Hepatocyte (in vitro differentiated cells): ENCODE data around the gene TTLL5. TPM values are rescaled to one million over a fixed set of nuclear protein-coding genes. Genes with fewer than 3 reads are reported as not detected.

Experiments used
- DNase-seq: peaks from one replicate; pipeline ENCODE4 v3.0.0-alpha.2; 2016; ENCODE audit warnings: low spot score
- H2AFZ ChIP-seq: fragments of 200-600 bp; sonication (generic); 2 replicates; pipeline ENCODE4 v1.6.0; 2016; ENCODE audit warnings: antibody characterized with exemption, mild to moderate bottlenecking
- H3K27ac ChIP-seq: fragments of 200-600 bp; sonication (generic); 2 replicates; pipeline ENCODE4 v1.5.1; 2016; ENCODE audit warnings: mild to moderate bottlenecking
- H3K27me3 ChIP-seq: fragments of 200-600 bp; sonication (generic); 2 replicates; pipeline ENCODE4 v1.6.1; 2016
- H3K36me3 ChIP-seq: fragments of 200-600 bp; sonication (generic); replicated peaks from 2 replicates; pipeline ENCODE4 v1.5.1; 2016; ENCODE audit warnings: low read depth; ENCODE audit not compliant: insufficient read depth
- H3K4me1 ChIP-seq: fragments of 200-600 bp; sonication (generic); 2 replicates; pipeline ENCODE4 v1.5.1; 2016; ENCODE audit warnings: mild to moderate bottlenecking, moderate library complexity; ENCODE audit not compliant: insufficient read depth
- H3K4me2 ChIP-seq: fragments of 200-600 bp; sonication (generic); 2 replicates; pipeline ENCODE4 v1.6.0; 2016
- H3K4me3 ChIP-seq: fragments of 200-600 bp; sonication (generic); 2 replicates; pipeline ENCODE4 v1.5.1; 2016; ENCODE audit warnings: mild to moderate bottlenecking
- H3K79me2 ChIP-seq: fragments of 200-600 bp; sonication (generic); 2 replicates; pipeline ENCODE4 v1.6.0; 2017; ENCODE audit warnings: mild to moderate bottlenecking
- H3K9me2 ChIP-seq: fragments of 200-600 bp; sonication (generic); replicated peaks from 2 replicates; pipeline ENCODE4 v1.6.0; 2017; ENCODE audit warnings: mild to moderate bottlenecking; ENCODE audit not compliant: insufficient read depth
- H3K9me3 ChIP-seq: fragments of 200-600 bp; sonication (generic); 2 replicates; pipeline ENCODE4 v1.5.1; 2016; ENCODE audit warnings: low read depth, mild to moderate bottlenecking
- H4K20me1 ChIP-seq: fragments of 200-600 bp; sonication (generic); 2 replicates; pipeline ENCODE4 v1.6.0; 2016; ENCODE audit warnings: mild to moderate bottlenecking; ENCODE audit not compliant: insufficient read depth, poor library complexity, severe bottlenecking
- CTCF ChIP-seq: fragments of 200-600 bp; sonication (generic); IDR thresholded peaks from 2 replicates; pipeline ENCODE4 v1.5.1; 2016; ENCODE audit warnings: antibody characterized with exemption, mild to moderate bottlenecking; ENCODE audit not compliant: poor library complexity
- EZH2 ChIP-seq: fragments of 200-600 bp; sonication (generic); IDR thresholded peaks from 2 replicates; pipeline ENCODE4 v1.6.1; 2016; ENCODE audit warnings: antibody characterized with exemption, mild to moderate bottlenecking, borderline replicate concordance
- EZH2phosphoT487 ChIP-seq: fragments of 200-600 bp; sonication (generic); IDR thresholded peaks from one replicate; pipeline ENCODE4 v1.6.1; 2018; ENCODE audit warnings: antibody characterized with exemption, mild to moderate bottlenecking, low read depth, moderate library complexity; ENCODE audit not compliant: unreplicated experiment, severe bottlenecking
- WGBS: methylation state at CpG from one replicate; pipeline ENCODE4 v1.1.6; 2016; ENCODE audit warnings: low lambda C conversion rate; ENCODE audit errors: missing lambda C conversion rate; 5-methylcytosine and 5-hydroxymethylcytosine counted together
- polyA plus RNA-seq: library from polyadenylated mRNA; unstranded; fragments of >200 nt; fragmentation: Nextera tagmentation; extraction: Ambion mirVana; gene quantifications from 2 replicates; pipeline ENCODE4 v1.2.1, GENCODE V29; 2016
- total RNA-seq: library from RNA; depleted of rRNA; stranded (reverse); fragments of >200 nt; gene quantifications from 2 replicates; pipeline ENCODE4 v1.2.3, GENCODE V29; 2014

Gene TTLL5
- total and polyA plus RNA-seq, 2 experiments from 2014 or later, result 8.9 to 11.1 TPM

GRCh38 chr14:75863221-75863620 is 202.2 kb downstream of the TTLL5 start:
- peaks cover 29% of the 10 kb centered on the region for H3K4me1 ChIP-seq
- DNase-seq, result no peak
- H4K20me1 ChIP-seq, result no peaks in the 10 kb centered on the region
- H2AFZ ChIP-seq, result no peak overlapping the region
- H3K9me3 ChIP-seq, result no peaks in the 10 kb centered on the region
- no peaks in the 10 kb centered on the region for H3K9me2 ChIP-seq
- no peaks in the 10 kb centered on the region for H3K36me3 ChIP-seq
- no peaks in the 10 kb centered on the region for H3K27me3 ChIP-seq
- no peak overlapping the region for H3K4me2 ChIP-seq
- TF ChIP-seq EZH2 (no peak), EZH2phosphoT487 (no peak), CTCF (no peak)
- H3K79me2 ChIP-seq, result no peaks in the 10 kb centered on the region
- H3K27ac ChIP-seq, result no peak overlapping the region
- WGBS, result 76% methylated on average over 2 of the region's 2 CpGs
- H3K4me3 ChIP-seq, result no peak overlapping the region

DNA sequence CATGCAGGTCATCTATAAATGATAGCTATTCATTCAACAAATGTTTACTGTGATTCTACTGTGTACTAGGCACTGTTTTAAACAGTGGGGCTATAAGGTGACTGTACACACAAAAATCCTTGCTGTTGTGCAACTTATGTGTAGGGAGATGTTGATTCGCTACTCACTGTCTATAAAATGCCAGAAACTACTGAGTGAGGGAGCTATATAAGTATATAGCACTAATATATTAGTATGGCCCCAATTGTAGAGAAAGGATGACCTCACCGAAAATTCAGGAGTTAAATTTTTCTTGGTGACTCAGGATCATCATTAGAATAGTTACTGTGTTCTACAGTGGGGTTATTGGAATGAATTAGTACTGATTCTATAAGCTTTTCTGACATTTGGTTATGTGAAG is 203.3 kb downstream of the TTLL5 start:
- WGBS, result 79% methylated on average over 2 of the region's 2 CpGs
- Histone ChIP-seq H3K9me3 (no peaks in the 10 kb centered on the region), H3K27ac (peak overlapping the region; percentile 2), H3K27me3 (no peaks in the 10 kb centered on the region), H3K4me1 (peaks cover 37% of the 10 kb centered on the region), H4K20me1 (no peaks in the 10 kb centered on the region), H3K4me3 (no peak overlapping the region), H3K9me2 (no peaks in the 10 kb centered on the region), H3K79me2 (no peaks in the 10 kb centered on the region), H2AFZ (no peak overlapping the region), H3K36me3 (no peaks in the 10 kb centered on the region), H3K4me2 (no peak overlapping the region)
- no peak for DNase-seq
- TF ChIP-seq EZH2 (no peak), CTCF (no peak), EZH2phosphoT487 (no peak)

DNA sequence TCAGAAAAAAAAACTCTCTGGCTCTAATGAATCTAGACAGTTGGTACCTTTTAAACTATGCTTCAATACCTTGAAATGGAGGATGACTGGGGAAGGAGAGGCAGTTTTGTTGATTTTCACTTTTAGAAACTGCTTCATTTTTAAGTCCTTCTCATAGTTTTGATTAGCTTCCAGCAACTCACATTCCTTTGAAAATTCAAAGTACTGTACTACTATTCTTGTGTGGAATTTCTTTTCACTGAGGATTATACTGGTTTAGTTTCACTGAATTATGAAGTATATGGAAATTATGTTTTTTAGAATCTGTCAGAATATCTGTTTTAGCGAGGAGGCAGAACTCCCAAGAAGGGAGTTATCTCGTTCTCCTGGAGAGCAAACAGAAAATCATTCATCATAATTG is 204.5 kb downstream of the TTLL5 start:
- Histone ChIP-seq H3K9me2 (no peaks in the 10 kb centered on the region), H3K36me3 (no peaks in the 10 kb centered on the region), H3K9me3 (no peaks in the 10 kb centered on the region), H3K27ac (peak overlapping the region; percentile 5), H3K4me2 (no peak overlapping the region), H3K27me3 (no peaks in the 10 kb centered on the region), H3K4me1 (peaks cover 31% of the 10 kb centered on the region), H4K20me1 (no peaks in the 10 kb centered on the region), H3K79me2 (no peaks in the 10 kb centered on the region), H3K4me3 (no peak overlapping the region), H2AFZ (no peak overlapping the region)
- no peak for TF ChIP-seq EZH2phosphoT487
- no peak for TF ChIP-seq EZH2
- TF ChIP-seq CTCF, result no peak
- whole genome bisulfite sequencing, result 64% methylated on average over 2 of the region's 2 CpGs
- DNase-seq, result no peak

- Histone ChIP-seq H3K4me1 (peaks cover 27% of the 10 kb centered on the region), H3K9me3 (no peaks in the 10 kb centered on the region), H3K36me3 (no peaks in the 10 kb centered on the region), H3K9me2 (no peaks in the 10 kb centered on the region), H3K4me2 (no peak overlapping the region), H4K20me1 (no peaks in the 10 kb centered on the region), H3K27me3 (no peaks in the 10 kb centered on the region), H2AFZ (no peak overlapping the region), H3K79me2 (no peaks in the 10 kb centered on the region), H3K27ac (peak overlapping the region; percentile 84), H3K4me3 (no peak overlapping the region)
- 97% methylated on average over 1 of the region's 1 CpG for WGBS
- no peak for TF ChIP-seq EZH2
- TF ChIP-seq CTCF, result no peak
- TF ChIP-seq EZH2phosphoT487, result no peak
- DNase-seq, result no peak
These were observed 205.9 kb downstream of the TTLL5 start for GRCh38 chr14:75866970-75867369.
